Progenitor cell of endocrine pancreas (in vitro differentiated cells): ENCODE measurements around the gene ABCC1. TPM values are rescaled to one million over a fixed set of nuclear protein-coding genes. Genes with fewer than 3 reads are reported as not detected.

Source experiments
- DNase-seq: peaks from one replicate; pipeline ENCODE4 v3.0.0; 2021; ENCODE audit warnings: low spot score; ENCODE audit not compliant: unreplicated experiment
- H3K27ac Mint-ChIP-seq: 2 replicates; pipeline ENCODE4 v1.8.0; 2021; ENCODE audit warnings: mild to moderate bottlenecking, moderate library complexity, mixed read lengths
- H3K27me3 Mint-ChIP-seq: 2 replicates; pipeline ENCODE4 v1.8.0; 2021; ENCODE audit warnings: mixed read lengths
- H3K36me3 Mint-ChIP-seq: 2 replicates; pipeline ENCODE4 v1.8.0; 2022; ENCODE audit warnings: mixed read lengths; ENCODE audit not compliant: insufficient read depth
- H3K4me1 Mint-ChIP-seq: 2 replicates; pipeline ENCODE4 v1.8.0; 2021; ENCODE audit warnings: low read depth, mixed read lengths
- H3K4me3 Mint-ChIP-seq: 2 replicates; pipeline ENCODE4 v1.8.0; 2021; ENCODE audit warnings: low read depth, mild to moderate bottlenecking, moderate library complexity, mixed read lengths
- H3K9me3 Mint-ChIP-seq: 2 replicates; pipeline ENCODE4 v1.8.0; 2021; ENCODE audit warnings: low read depth, mixed read lengths
- CTCF ChIP-seq: fragments of 200-600 bp; sonication (generic); IDR thresholded peaks from one replicate; pipeline ENCODE4 v1.5.0; 2021; ENCODE audit warnings: antibody characterized with exemption, mild to moderate bottlenecking; ENCODE audit not compliant: unreplicated experiment
- total RNA-seq: library from RNA; stranded (reverse); gene quantifications from 2 replicates; pipeline ENCODE4 v1.2.1, GENCODE V29; 2021

ABCC1 gene
- total RNA-seq, 1 donor from 2014 or later = 47.2 TPM

GRCh38 chr16:15971440-15971815 is 22.0 kb downstream of the ABCC1 start:
- H3K27ac Mint-ChIP-seq = no peak overlapping the region
- H3K4me3 Mint-ChIP-seq = no peak overlapping the region
- H3K27me3 Mint-ChIP-seq = no peaks in the 10 kb centered on the region
- H3K9me3 Mint-ChIP-seq = peaks cover 13% of the 10 kb centered on the region
- peaks cover 17% of the 10 kb centered on the region for H3K36me3 Mint-ChIP-seq
- peaks cover 2% of the 10 kb centered on the region for H3K4me1 Mint-ChIP-seq
- DNase-seq = no peak
- no peak for TF ChIP-seq CTCF

GRCh38 chr16:15972046-15972868 is 22.8 kb downstream of the ABCC1 start:
- TF ChIP-seq CTCF = no peak
- no peak overlapping the region for H3K27ac Mint-ChIP-seq
- H3K27me3 Mint-ChIP-seq = no peaks in the 10 kb centered on the region
- peaks cover 19% of the 10 kb centered on the region for H3K36me3 Mint-ChIP-seq
- peaks cover 13% of the 10 kb centered on the region for H3K9me3 Mint-ChIP-seq
- DNase-seq = no peak
- no peak overlapping the region for H3K4me3 Mint-ChIP-seq
- no peaks in the 10 kb centered on the region for H3K4me1 Mint-ChIP-seq

- no peaks in the 10 kb centered on the region for H3K4me1 Mint-ChIP-seq
- peaks cover 19% of the 10 kb centered on the region for H3K9me3 Mint-ChIP-seq
- no peak overlapping the region for H3K27ac Mint-ChIP-seq
- no peak for DNase-seq
- H3K4me3 Mint-ChIP-seq = no peak overlapping the region
- H3K36me3 Mint-ChIP-seq = peaks cover 29% of the 10 kb centered on the region
- H3K27me3 Mint-ChIP-seq = no peaks in the 10 kb centered on the region
- no peak for TF ChIP-seq CTCF
These were observed 24.0 kb downstream of the ABCC1 start for GRCh38 chr16:15973421-15973820.

GRCh38 chr16:15974057-15974456 is 24.6 kb downstream of the ABCC1 start:
- Mint-ChIP-seq H3K27ac (peak overlapping the region; percentile 78), H3K27me3 (no peaks in the 10 kb centered on the region), H3K36me3 (peaks cover 33% of the 10 kb centered on the region), H3K4me1 (no peaks in the 10 kb centered on the region), H3K9me3 (peaks cover 23% of the 10 kb centered on the region), H3K4me3 (no peak overlapping the region)
- no peak for DNase-seq
- TF ChIP-seq CTCF = no peak

- Mint-ChIP-seq H3K4me3 (no peak overlapping the region), H3K4me1 (no peaks in the 10 kb centered on the region), H3K27ac (peak overlapping the region; percentile 9), H3K27me3 (no peaks in the 10 kb centered on the region), H3K9me3 (peaks cover 29% of the 10 kb centered on the region), H3K36me3 (peaks cover 40% of the 10 kb centered on the region)
- no peak for DNase-seq
- no peak for TF ChIP-seq CTCF
These were observed 25.8 kb downstream of the ABCC1 start for GRCh38 chr16:15975172-15975571.
